Stimulated activated CD4-positive, alpha-beta T cell treated with anti-CD3 and anti-CD28 coated beads, Interleukin-15, amount 100 ng/mL, for 24 hours (primary cell): ENCODE measurements around the gene FTSJ3.
A peak's percentile ranks its signal among the peaks of the same experiment; 100 is the strongest.

Experiments
- DNase-seq: peaks from one replicate; pipeline ENCODE4 v3.0.0-alpha.2; 2020

FTSJ3 gene

GRCh38 chr17:63842540-63843386, 15.3 kb upstream of the FTSJ3 start, which contains the start of gene SMARCD2:
TSS of gene SMARCD2 (minus strand) at chr17:63842685. CDS start at chr17:63842674, 11 bp downstream.
- DNase-seq, result peak; percentile 99

DNA sequence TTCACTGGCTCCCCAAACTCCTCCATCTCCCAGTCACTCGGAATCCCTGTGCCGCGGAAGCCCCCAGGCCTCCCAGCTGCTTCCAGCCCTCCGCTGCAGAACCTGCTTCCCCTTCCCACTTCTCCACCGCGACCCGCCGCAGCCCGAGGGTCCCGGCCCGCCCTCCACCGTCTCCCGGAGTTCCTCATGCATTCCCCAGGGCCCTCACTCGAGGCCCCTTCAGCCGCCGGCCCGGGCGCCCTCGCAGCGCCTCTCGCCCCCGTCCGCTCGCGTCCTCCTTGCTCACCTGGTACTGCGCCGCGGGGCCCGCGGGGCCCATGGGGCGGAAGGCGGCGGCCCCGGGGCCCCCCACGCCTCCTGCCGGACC, 14.7 kb upstream of the FTSJ3 start:
- DNase-seq, result no peak

DNA sequence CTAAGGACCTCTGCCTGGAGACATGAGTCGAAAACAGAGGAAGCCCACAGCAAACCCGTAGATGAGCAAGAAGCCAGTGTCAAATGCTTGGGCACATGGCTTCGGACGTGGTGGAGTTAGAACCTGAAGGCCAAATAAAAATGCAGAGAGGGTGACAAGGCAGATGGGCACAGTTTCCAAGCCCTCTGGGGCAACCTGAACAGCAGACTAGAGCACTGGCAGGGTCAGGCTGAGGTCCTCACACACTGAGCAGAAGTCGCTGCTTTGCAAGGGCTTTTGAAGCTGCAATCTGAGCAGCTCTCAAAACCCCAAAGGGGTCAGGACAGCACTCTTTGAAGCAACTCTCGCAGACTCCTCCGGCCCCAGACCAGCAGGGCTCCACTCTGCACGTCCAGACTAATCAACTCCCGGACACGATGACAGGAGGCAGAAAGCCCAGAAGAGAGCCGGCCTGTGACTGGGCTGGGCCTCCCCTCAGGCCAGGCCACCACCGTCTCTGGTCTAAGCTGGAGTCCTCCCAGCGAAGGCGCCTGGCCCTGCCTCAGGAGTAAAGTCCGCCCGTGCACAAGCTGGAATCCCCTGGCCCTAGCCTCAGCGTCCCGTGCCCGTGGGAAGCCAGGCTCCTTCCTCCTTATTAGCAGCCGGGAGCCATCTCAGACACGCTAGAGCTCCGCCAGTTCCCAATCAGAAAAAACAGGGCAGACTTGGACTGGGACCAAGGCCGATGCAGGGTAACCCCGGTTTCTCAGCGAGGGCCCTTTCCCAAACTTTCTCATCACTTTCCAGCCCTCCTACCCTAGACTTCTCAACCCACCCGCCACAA, 14.1 kb upstream of the FTSJ3 start:
- peak; percentile 35 for DNase-seq

DNA sequence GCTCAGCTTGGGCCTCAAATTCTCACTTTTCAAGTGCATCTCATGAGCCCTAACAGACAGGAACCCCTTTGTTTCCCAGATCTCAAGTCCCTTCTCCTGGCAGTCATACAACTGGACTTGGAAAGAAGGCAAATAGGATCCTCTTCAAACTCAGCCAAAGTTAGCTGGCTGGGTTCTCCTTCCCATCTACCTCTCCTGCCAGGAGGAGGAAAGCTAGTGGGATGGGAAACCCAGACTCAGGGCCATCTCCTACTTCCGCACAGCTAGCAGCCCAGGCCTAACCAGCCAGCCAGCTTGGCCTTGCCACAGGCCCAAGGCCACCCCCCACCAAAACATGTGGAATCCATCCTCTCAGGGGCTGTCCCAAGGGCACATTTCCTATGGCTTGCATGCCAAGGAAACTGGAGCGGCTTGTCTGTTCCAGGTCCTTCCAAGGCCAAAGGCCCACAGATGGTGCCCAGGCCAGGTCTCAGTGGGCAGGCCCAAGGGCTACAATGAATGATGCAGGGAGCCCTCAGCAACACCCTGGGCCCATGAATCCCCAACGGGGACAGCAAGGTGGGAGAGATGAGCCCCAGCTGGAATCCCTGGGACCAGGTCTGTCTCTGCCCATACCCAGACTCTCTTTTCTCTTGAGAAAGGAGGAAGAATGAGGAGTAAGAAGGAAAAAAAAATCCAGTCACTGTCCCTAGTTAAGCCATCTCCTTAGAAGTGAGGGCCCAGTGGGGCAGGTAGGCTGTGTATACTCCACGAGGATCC, 13.3 kb upstream of the FTSJ3 start:
- no peak for DNase-seq

DNA sequence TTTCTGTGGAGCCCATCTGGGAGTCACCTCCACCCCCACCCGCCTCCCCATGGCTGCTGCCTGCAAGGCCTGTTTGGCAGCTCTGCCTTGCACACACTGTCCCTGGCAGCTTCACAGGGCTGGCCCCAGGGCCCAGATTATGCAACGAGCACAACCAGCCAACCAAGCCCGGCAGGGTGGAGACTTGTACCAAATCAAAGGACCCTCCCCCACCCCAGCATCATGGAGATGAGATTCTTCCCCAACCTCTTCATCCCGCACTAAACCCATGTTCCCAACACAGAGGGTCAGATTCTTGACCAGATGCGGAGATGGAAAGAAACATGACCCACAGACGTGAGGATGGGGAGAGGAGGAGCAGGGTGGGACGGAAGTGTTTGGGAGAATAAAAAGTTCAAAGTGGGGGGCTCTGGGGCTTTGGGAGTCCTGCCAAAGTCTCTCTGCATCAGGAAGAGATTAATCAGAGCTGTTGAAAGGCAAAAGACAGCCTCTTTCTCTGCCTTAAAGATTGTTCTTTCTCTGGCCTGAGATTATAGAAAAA, 11.2 kb upstream of the FTSJ3 start:
- no peak for DNase-seq

DNA sequence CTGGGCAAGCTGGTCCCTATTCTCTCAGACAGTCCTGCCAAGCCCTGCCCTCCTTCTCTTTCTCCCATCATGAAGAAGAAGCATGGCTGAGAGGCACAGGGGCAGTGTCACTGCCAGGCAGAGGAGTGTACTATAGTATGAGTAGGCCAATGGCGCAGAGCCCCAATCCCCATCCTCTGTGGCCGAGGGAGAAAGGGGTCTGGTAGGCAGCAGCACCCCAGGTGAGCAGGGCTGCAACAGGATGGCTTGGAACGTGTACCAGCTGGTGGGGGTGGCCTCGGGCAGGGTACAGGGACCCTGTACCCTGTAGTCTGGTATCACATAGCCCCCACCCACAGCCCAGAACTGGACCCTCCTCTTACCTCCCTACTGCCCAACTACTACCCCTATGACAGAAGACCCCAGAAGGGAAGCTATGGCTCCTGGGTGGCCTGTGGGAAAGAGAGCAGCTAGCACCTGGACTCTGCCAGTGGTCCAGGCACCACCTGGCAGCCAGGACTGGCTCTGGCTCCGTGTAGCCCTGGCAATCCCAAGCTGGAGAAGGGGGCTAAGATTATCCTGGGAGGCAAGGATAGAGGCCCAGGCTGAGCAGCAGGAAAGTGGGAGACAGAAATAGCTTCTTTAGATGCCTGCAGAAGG, 10.6 kb upstream of the FTSJ3 start:
- no peak for DNase-seq

DNA sequence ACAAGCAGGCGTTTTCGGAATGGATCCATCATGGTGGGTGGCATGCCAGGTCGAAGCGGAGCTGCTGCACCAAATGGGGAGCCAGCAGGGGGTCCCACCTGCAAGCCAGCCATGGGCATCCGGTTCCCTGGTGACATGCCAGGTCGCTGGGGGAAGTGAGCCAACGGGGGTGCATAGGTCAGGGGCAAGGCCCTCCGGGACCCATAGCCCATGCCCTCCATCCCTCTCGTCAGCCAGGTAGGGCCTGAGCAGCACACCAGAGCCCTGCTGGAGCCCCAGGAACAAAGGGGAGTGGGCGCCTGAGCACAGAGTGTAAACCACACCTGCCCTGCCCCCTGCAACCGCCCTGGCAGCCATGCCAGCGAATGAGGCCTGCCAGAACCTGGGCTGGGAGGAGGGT, 10.0 kb upstream of the FTSJ3 start:
- no peak for DNase-seq

DNA sequence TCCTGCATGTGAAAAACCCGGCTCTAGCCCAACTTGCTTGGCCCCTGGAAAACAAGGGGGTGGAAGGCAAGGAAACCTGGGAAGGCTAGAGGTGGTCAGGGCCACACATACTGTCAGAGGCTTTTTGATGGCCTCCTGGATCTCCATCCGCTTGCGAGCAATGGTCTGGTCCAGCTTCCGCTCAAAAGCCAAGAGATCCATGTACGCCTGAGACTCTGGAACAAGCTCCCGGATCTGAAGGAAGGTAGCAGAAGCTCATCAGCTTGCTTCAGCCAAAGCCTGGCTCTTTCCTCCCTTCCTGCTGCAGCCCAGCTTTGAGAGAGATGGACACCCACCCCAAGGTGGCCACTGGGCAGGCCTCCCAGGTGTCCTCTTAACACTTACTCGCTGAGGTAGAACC, 9.3 kb upstream of the FTSJ3 start:
- DNase-seq, result no peak

DNA sequence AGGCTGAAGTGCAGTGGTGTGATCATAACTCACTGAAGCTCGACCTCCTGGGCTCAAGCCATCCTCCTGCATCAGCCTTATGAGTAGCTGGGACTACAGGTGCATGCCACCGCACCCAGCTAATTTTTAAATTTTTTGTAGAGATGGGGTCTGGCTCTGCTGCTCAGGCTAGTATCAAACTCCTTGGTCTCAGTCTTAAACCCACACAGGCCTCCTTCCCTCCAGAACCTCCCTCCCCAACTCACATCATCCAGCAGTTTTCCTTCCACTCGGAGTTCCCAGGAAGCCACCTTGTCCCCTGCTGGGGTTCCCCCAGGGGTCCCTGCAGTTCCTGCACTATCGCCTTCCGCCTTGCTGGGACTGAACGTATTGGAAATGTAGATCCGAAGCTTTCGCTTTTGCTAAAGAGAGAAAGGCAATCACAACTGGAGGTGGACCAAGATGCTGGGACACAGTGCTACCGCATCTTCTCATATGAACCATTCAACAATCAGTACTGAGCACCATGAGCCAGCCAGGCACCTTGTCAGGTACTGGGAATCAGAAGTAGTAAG, 7.8 kb upstream of the FTSJ3 start:
- DNase-seq, result no peak

GRCh38 chr17:63834431-63835166, 7.1 kb upstream of the FTSJ3 start:
- peak; percentile 59 for DNase-seq

GRCh38 chr17:63833741-63834373, 6.4 kb upstream of the FTSJ3 start:
- DNase-seq, result no peak

DNA sequence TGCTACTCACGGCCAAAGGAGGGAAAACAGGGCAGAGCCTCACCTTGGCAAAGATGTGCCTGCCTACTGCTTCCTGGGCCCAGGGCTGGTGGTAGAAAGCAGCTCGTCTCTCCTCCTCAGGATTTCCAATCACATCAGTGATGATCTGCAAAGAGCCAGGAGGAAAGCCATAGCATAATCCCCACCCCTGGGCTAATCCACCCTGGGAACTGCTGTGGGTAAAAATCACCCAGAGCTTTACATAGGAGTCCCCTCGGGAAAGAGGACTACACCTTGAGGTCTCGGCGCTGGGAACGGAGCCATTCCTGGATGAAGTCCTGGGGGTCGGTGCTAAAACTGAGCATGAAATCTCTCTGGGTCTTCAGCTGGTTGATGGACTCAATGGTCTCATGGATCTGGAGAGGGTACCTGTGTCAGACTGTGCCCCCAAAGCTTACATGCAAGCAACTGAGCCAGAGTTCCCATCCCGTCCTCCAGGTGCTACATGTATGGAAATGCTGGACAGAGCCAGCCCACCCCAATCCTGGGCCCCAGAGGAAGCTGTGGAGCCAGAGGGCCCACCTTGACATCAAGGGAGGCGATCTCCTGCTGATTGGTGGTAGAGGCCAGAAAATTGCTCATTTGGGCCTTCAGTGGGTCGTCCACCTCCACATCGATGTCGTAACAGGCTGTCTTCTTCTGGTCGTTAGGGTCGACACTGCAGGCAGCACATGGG, 5.7 kb upstream of the FTSJ3 start:
- no peak for DNase-seq

- DNase-seq, result no peak
Observed at GRCh38 chr17:63832455-63832854, 5.0 kb upstream of the FTSJ3 start.

- DNase-seq, result no peak
Observed at GRCh38 chr17:63832014-63832413, 4.6 kb upstream of the FTSJ3 start.

DNA sequence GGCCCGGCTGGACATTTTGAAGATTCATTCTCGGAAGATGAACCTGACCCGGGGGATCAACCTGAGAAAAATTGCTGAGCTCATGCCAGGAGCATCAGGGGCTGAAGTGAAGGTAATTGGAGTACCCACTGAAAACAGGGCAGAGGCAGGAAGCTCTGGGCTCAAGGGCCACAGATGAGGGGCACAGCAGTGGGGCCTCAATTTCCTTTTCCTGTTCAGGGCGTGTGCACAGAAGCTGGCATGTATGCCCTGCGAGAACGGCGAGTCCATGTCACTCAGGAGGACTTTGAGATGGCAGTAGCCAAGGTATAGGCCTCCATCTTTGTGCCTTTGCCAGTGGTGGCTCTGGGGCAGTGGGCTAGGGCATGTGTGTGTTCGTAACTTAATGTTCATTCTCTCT, 4.0 kb upstream of the FTSJ3 start:
- no peak for DNase-seq

- no peak for DNase-seq
Observed at GRCh38 chr17:63830904-63831491, 3.5 kb upstream of the FTSJ3 start.

DNA sequence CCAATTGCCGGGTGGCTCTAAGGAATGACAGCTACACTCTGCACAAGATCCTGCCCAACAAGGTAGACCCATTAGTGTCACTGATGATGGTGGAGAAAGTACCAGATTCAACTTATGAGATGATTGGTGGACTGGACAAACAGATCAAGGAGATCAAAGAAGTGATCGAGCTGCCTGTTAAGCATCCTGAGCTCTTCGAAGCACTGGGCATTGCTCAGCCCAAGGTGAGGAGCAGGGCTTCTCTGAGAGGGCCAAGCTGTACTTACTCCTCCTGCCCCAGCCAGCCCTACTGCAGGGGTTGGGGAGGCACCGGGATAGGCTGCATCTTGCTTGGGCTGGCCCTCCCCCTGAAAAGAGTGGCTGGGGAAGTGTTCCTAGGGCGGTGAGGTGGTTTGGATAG, 2.8 kb upstream of the FTSJ3 start:
- no peak for DNase-seq

DNA sequence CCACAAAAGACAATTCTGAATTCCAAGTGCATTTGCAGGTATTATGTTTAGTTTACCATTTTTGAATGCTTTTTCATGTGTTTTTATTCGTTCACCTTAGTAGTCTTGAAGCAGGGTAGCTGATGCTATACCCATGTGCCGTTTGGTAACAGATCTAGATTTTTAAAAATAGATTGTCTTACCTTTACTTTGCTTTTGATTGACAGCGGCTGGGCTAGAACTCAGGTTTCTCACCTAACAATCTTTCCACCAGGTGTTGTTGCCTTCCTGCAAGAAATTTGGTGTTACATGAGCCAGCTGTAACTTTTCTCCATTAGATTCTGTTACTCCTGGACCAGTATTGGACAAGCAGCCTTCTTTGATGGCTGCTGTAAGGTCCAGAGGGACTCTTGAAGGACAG, 1.5 kb upstream of the FTSJ3 start:
- DNase-seq, result no peak

DNA sequence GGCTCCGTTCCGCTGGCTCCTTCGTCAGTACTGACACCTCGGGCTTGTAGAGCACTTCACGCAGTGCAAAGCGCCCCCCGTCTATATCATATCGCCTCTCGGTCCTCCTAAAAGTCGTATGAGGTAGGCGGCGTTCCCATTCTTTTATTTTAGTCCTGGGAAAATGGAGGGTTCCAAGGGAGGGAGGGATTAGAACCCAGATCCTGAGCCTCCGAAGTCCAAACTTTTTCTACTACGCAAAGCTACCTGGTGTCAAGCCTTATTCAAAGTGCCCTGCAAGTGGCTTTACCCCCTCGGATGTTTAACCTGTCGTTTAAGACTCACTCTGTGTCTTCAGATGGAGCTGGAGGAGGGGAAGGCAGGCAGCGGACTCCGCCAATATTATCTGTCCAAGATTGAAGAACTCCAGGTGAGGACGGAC, 348 bp upstream of the FTSJ3 start:
- DNase-seq, result no peak

GRCh38 chr17:63826468-63827001, 928 bp downstream of the FTSJ3 start:
- DNase-seq, result peak; percentile 38
